ENCODE data around the gene GPX7. TPM values are rescaled to one million over a fixed set of nuclear protein-coding genes. Genes with fewer than 3 reads are reported as not detected.

The GPX7 gene
- total RNA-seq (2014; rRNA removed; shearing (Covaris generic)) = not detected in 2 replicates
- not detected in 2 replicates for polyA plus RNA-seq (2015; cell fraction: cytosol; rRNA removed)
- not detected in 2 replicates for polyA plus RNA-seq (2015; cell fraction: nucleus; rRNA removed)

GRCh38 chr1:52601991-52602855, at the start of gene GPX7:
TSS of gene GPX7 (plus strand) at chr1:52602371. CDS start at chr1:52602410, 39 bp downstream.
- DNase-seq (ENCODE audit: low read depth) = no peak

GRCh38 chr1:52552505-52553361, 49.4 kb upstream of the GPX7 start, which contains the start of gene TUT4:
TSS of gene TUT4 (minus strand) at chr1:52553092. CDS start at chr1:52526280, 26,812 bp downstream.
- DNase-seq (ENCODE audit: low read depth) = peak; percentile 55

GRCh38 chr1:52553362-52554266, 48.6 kb upstream of the GPX7 start:
- peak; percentile 75 for DNase-seq (ENCODE audit: low read depth)

GRCh38 chr1:52554267-52554640, 47.9 kb upstream of the GPX7 start:
- no peak for DNase-seq (ENCODE audit: low read depth)

GRCh38 chr1:52554756-52555155, 47.4 kb upstream of the GPX7 start:
- no peak for DNase-seq (ENCODE audit: low read depth)

GRCh38 chr1:52556641-52557360, 45.4 kb upstream of the GPX7 start:
- no peak for DNase-seq (ENCODE audit: low read depth)

- no peak for DNase-seq (ENCODE audit: low read depth)
Observed at GRCh38 chr1:52558941-52559340, 43.2 kb upstream of the GPX7 start.

GRCh38 chr1:52559875-52560274, 42.3 kb upstream of the GPX7 start:
- DNase-seq (ENCODE audit: low read depth) = no peak

- no peak for DNase-seq (ENCODE audit: low read depth)
Observed at GRCh38 chr1:52562766-52563165, 39.4 kb upstream of the GPX7 start.

GRCh38 chr1:52567943-52568342, 34.2 kb upstream of the GPX7 start:
- DNase-seq (ENCODE audit: low read depth) = no peak

GRCh38 chr1:52569449-52570210, 32.5 kb upstream of the GPX7 start:
- no peak for DNase-seq (ENCODE audit: low read depth)

GRCh38 chr1:52571783-52572182, 30.4 kb upstream of the GPX7 start:
- DNase-seq (ENCODE audit: low read depth) = peak; percentile 80

- no peak for DNase-seq (ENCODE audit: low read depth)
Observed at GRCh38 chr1:52572387-52572786, 29.8 kb upstream of the GPX7 start.

GRCh38 chr1:52574594-52574993, 27.6 kb upstream of the GPX7 start:
- DNase-seq (ENCODE audit: low read depth) = peak; percentile 91

- DNase-seq (ENCODE audit: low read depth) = no peak
Observed at GRCh38 chr1:52576074-52576473, 26.1 kb upstream of the GPX7 start.

GRCh38 chr1:52578066-52578465, 24.1 kb upstream of the GPX7 start:
- DNase-seq (ENCODE audit: low read depth) = peak; percentile 55

- DNase-seq (ENCODE audit: low read depth) = no peak
Observed at GRCh38 chr1:52579415-52579814, 22.8 kb upstream of the GPX7 start.

GRCh38 chr1:52580283-52580682, 21.9 kb upstream of the GPX7 start:
- DNase-seq (ENCODE audit: low read depth) = no peak

GRCh38 chr1:52582116-52582696, 20.0 kb upstream of the GPX7 start:
- no peak for DNase-seq (ENCODE audit: low read depth)

All from HT1080 (cell line).